Heart right ventricle (tissue), 16 donors: Measurements from ENCODE around the gene PEX11G. TPM values are rescaled to one million over a fixed set of nuclear protein-coding genes. Genes with fewer than 3 reads are reported as not detected.
"Not testable (repeated sequence)": the region's sequence is repeated elsewhere in the genome, so short reads cannot be mapped to it uniquely, and the experiment has no call there.

Experiments
- ATAC-seq, 8 donors: fragments of 200-7000 bp; cut with Tn5 transposase; one replicate each; pipeline ENCODE4 v1.9.1; 2020; ENCODE audit warnings: mild to moderate bottlenecking in 8 of 8, moderate library complexity in 8 of 8, moderate number of reproducible peaks in 1 of 8
- DNase-seq, 2 donors: peaks; one replicate each; pipeline ENCODE4 v3.0.0-alpha.2; 2020
- H3K27ac ChIP-seq, 10 donors: fragments of 200-600 bp; sonication (generic) in 2 of 10; one replicate each; pipeline versions ENCODE4 v1.5.0 to v1.8.0; 2020 to 2022; ENCODE audit warnings: mild to moderate bottlenecking in 3 of 10
- H3K27me3 ChIP-seq, 7 donors: fragments of 200-600 bp; one replicate each; pipeline ENCODE4 v1.8.0; 2021 to 2022; ENCODE audit warnings: mild to moderate bottlenecking in 2 of 7
- H3K36me3 ChIP-seq, 9 donors: fragments of 200-600 bp; sonication (generic) in 1 of 9; one replicate each; pipeline versions ENCODE4 v1.5.0 to v1.8.0; 2020 to 2022; ENCODE audit warnings: mild to moderate bottlenecking in 2 of 9
- H3K4me1 ChIP-seq, 9 donors: fragments of 200-600 bp; sonication (generic) in 1 of 9; one replicate each; pipeline versions ENCODE4 v1.5.0 to v1.8.0; 2020 to 2022; ENCODE audit warnings: mild to moderate bottlenecking in 4 of 9
- H3K4me3 ChIP-seq, 10 donors: fragments of 200-600 bp; sonication (generic) in 2 of 10; one replicate each; pipeline versions ENCODE4 v1.5.0 to v1.8.0; 2020 to 2022; ENCODE audit warnings: mild to moderate bottlenecking in 7 of 10, moderate library complexity in 2 of 10
- H3K9me3 ChIP-seq, 11 donors: fragments of 200-600 bp in 10 of 11; sonication (generic) in 2 of 11; one replicate each; pipeline versions ENCODE4 v1.5.0 to v1.8.0; 2013 to 2022; ENCODE audit warnings: mild to moderate bottlenecking in 2 of 11, control low read depth in 1 of 11, moderate library complexity in 1 of 11
- WGBS, 2 donors: extraction: QIAGEN DNeasy Blood & Tissue Kit; methylation state at CpG; one replicate each; pipeline ENCODE4 v1.1.7; 2013; ENCODE audit warnings: inconsistent platforms in 1 of 2; 5-methylcytosine and 5-hydroxymethylcytosine counted together
- intact Hi-C, 10 donors: fragments of 100-400 bp; cut with DNase I; formaldehyde crosslinking; loops; one replicate each; pipeline versions ENCODE4 v1.11.1 to v1.14.2; 2022
- polyA plus RNA-seq, 2 donors: library from polyadenylated mRNA; stranded (reverse); fragments of 200-250 nt; gene quantifications; one replicate each; pipeline ENCODE4 v1.2.3, GENCODE V29; 2013
- total RNA-seq, 10 donors: library from RNA; stranded (reverse); fragmentation: NEBNext Ultra II Directional in 3 of 10; extraction: Animal tissue kit (Norgen Biotek cat#: 25700) in 3 of 10; gene quantifications; one replicate each; pipeline versions ENCODE4 v1.2.1 to v1.2.4, GENCODE V29; 2021 to 2023
- TF ChIP-seq, protein P1 (sequence below), 9 donors: fragments of 200-600 bp; sonication (generic) in 2 of 9; IDR thresholded peaks; one replicate each; pipeline versions ENCODE4 v1.5.0 to v1.8.0; 2021 to 2022; ENCODE audit warnings: antibody characterized with exemption in 9 of 9, mild to moderate bottlenecking in 5 of 9, moderate library complexity in 1 of 9
- donor health status: Arrhythmogenic right ventricular cardiomyopathy.
- donor health status: ischemic (EF 13 %, LVEDD 7.1; RV severe dilation, severe dysfunction).
- donor health status: healthy with polysubstance abuse.
- donor health status: DM: no; HTN: yes; CAD: no.
- donor health status: DM: no; HTN: no; CAD: no.
- donor health status: ischemic (EF 25% LVEDD 6.9; RV normal size, moderate dysfunction).
- donor health status: ischemic (EF 25% LVEDD 5.7; RV mildly dilated, moderate dysfunction).
- donor health status: healthy.
- donor health status: DM: yes; HTN: yes; CAD: no.
- donor health status: Ischemic cardiomyopathy.
- donor health status: ischemic (EF 35%, LVEDD 5.7; RV mildly dilated, moderate dysfunction).
- donor health status: nonischemic (EF 11% LVEDD 7.7; RV severe dilation, severe dysfunction).
- donor health status: DM: yes; HTN: yes; CAD: no.
- donor health status: PGD.
- donor health status: ischemic (EF 29% LVEDD 5.4; RV normal size, mild dysfunction).
- donor health status: nonischemic (EF 23%, LVEDD 6.1; RV moderate dilation, normal function).

PEX11G gene
- total and polyA plus RNA-seq, 12 donors: 0.95 to 3.9 (median 1.9) TPM

DNA sequence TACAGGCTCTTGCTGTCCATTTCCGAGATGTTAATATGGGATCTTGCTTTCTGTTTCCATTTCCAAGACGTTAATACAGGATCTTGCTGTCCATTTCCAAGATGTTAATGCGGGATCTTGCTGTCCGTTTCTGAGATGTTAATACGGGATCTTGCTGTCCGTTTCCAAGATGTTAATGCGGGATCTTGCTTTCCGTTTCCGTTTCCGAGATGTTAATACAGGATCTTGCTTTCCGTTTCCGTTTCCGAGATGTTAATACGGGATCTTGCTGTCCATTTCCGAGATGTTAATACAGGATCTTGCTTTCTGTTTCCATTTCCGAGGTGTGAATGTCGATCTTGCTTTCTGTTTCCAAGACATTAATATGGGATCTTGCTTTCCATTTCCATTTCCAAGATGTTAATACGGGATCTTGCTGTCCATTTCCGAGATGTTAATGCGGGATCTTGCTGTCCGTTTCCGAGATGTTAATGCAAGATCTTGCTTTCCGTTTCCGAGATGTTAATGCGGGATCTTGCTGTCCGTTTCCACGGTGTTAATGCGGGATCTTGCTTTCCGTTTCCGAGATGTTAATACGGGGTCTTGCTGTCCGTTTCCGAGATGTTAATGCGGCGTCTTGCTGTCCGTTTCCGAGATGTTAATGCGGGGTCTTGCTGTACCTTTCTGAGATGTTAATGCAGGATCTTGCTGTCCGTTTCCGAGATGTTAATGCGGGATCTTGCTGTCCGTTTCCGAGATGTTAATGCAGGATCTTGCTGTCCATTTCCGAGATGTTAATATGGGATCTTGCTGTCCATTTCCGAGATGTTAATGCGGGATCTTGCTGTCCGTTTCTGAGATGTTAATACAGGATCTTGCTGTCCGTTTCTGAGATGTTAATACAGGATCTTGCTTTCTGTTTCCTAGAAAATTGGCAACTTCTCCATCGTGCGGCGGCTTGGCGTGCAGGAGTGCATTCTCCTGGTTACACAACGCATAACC is 38.3 kb downstream of the PEX11G start:
- no peak for DNase-seq
- H3K4me1 ChIP-seq: no peaks in the 10 kb centered on the region
- WGBS, 2 donors: 85% methylated on average over 53 of the region's 53 CpGs
- no peak for ATAC-seq
- no peaks in the 10 kb centered on the region for H3K27me3 ChIP-seq
- H3K27ac ChIP-seq: no peak overlapping the region
- H3K4me3 ChIP-seq: no peak overlapping the region
- intact Hi-C loops: no loop called here
- TF ChIP-seq, protein P1, sequence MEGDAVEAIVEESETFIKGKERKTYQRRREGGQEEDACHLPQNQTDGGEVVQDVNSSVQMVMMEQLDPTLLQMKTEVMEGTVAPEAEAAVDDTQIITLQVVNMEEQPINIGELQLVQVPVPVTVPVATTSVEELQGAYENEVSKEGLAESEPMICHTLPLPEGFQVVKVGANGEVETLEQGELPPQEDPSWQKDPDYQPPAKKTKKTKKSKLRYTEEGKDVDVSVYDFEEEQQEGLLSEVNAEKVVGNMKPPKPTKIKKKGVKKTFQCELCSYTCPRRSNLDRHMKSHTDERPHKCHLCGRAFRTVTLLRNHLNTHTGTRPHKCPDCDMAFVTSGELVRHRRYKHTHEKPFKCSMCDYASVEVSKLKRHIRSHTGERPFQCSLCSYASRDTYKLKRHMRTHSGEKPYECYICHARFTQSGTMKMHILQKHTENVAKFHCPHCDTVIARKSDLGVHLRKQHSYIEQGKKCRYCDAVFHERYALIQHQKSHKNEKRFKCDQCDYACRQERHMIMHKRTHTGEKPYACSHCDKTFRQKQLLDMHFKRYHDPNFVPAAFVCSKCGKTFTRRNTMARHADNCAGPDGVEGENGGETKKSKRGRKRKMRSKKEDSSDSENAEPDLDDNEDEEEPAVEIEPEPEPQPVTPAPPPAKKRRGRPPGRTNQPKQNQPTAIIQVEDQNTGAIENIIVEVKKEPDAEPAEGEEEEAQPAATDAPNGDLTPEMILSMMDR (IDR thresholded peaks at IDR 0.05): no peak
- H3K9me3 ChIP-seq: peaks cover 0 to 10% (median 0%) of the 10 kb centered on the region in 11 donors
- peaks cover 0 to 94% (median 49%) of the 10 kb centered on the region in 9 donors for H3K36me3 ChIP-seq

- WGBS, 2 donors: 92 to 98% methylated on average over 6 of the region's 6 CpGs
- H3K27ac ChIP-seq, ATAC-seq, DNase-seq, H3K9me3 ChIP-seq, intact Hi-C loops, H3K27me3 ChIP-seq, H3K4me3 ChIP-seq, H3K4me1 ChIP-seq: not testable (repeated sequence)
- peaks cover under 1 to 94% (median 58%) of the 10 kb centered on the region in 9 donors for H3K36me3 ChIP-seq
These were observed 39.3 kb downstream of the PEX11G start for GRCh38 chr19:7449391-7450070.

DNA sequence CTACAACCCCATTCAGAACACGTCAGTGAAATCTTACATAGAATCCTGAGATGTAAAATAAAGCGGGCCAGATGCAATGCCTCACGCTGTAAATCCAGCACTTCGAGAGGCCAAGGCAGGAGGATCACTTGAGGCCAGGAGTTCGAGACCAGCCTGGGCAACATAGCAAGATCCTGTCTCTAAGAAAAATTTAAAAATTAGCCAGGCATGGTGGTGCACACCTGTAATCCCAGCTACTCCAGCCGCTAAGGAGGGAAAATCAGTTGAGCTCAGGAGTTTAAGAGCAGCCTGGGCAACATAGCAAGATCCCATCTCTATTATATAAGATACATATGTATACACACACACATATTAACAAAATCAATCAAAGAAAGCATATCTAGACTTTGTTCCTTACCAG is 41.2 kb downstream of the PEX11G start:
- Histone ChIP-seq H3K27ac (no peak overlapping the region), H3K9me3 (peaks cover 0 to 10% (median 0%) of the 10 kb centered on the region in 11 donors), H3K4me1 (peaks cover 0 to under 1% (median 0%) of the 10 kb centered on the region in 9 donors), H3K27me3 (no peaks in the 10 kb centered on the region), H3K36me3 (peaks cover 0 to 95% (median 63%) of the 10 kb centered on the region in 9 donors), H3K4me3 (no peak overlapping the region)
- ATAC-seq: no peak
- intact Hi-C loops: no loop called here
- DNase-seq: no peak
- TF ChIP-seq, protein P1 (IDR thresholded peaks at IDR 0.05): no peak
- 98 to 99% methylated on average over 6 of the region's 6 CpGs for WGBS, 2 donors

GRCh38 chr19:7445104-7445503 is 43.7 kb downstream of the PEX11G start:
- Histone ChIP-seq H3K4me3 (no peak overlapping the region), H3K9me3 (peaks cover 0 to 6% (median 0%) of the 10 kb centered on the region in 11 donors), H3K27ac (no peak overlapping the region), H3K27me3 (no peaks in the 10 kb centered on the region), H3K4me1 (peaks cover 0 to 7% (median 0%) of the 10 kb centered on the region in 9 donors), H3K36me3 (peaks cover 0 to 99% (median 56%) of the 10 kb centered on the region in 9 donors)
- DNase-seq (no peak), ATAC-seq (no peak)
- intact Hi-C loops: no loop called here
- TF ChIP-seq, protein P1 (IDR thresholded peaks at IDR 0.05): no peak
- 90 to 96% methylated on average over 3 of the region's 3 CpGs for WGBS, 2 donors
